ENCODE data around the gene KCTD17.

KCTD17 gene

DNA sequence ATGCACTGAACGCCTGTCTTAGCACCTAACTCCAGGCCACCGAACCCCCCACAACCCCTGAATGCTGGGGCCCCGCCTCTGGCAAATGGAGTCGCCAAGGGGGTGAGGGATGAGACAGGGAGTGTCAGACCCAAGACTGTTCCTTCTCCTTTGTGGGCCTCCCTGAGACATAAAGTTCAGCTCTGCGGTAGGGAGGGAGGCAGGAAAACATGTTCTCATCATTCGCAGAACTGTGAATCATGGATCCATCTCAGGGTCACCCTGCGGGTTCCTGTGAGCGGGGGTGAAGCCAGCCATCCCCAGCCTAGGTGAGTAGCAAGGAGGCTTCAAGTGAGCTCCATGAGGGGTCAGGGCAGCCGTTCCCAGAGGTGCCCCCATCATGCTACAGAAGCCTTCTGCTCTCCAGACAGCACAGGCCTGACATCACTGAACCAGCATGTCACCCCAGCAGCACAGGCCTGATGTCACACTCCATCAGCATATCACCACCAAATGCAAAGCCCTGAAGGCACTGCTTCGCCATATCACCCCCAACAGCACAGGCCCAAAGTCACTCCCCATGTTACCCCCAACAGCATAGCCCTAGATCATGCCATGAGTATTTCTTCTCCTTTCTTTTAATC, 30.8 kb downstream of the KCTD17 start:
- no peak for DNase-seq (ENCODE audit: low read depth in 1 of 2, low spot score in 1 of 2)
- H3K27ac ChIP-seq (replicated peaks) = no peak overlapping the region
- no peak overlapping the region for H3K4me3 ChIP-seq (replicated peaks; ENCODE audit: insufficient read depth, low read length)
- peaks cover 3% of the 10 kb centered on the region for H3K27me3 ChIP-seq (ENCODE audit: insufficient read depth, poor library complexity, severe bottlenecking)
- TF ChIP-seq, protein P1, sequence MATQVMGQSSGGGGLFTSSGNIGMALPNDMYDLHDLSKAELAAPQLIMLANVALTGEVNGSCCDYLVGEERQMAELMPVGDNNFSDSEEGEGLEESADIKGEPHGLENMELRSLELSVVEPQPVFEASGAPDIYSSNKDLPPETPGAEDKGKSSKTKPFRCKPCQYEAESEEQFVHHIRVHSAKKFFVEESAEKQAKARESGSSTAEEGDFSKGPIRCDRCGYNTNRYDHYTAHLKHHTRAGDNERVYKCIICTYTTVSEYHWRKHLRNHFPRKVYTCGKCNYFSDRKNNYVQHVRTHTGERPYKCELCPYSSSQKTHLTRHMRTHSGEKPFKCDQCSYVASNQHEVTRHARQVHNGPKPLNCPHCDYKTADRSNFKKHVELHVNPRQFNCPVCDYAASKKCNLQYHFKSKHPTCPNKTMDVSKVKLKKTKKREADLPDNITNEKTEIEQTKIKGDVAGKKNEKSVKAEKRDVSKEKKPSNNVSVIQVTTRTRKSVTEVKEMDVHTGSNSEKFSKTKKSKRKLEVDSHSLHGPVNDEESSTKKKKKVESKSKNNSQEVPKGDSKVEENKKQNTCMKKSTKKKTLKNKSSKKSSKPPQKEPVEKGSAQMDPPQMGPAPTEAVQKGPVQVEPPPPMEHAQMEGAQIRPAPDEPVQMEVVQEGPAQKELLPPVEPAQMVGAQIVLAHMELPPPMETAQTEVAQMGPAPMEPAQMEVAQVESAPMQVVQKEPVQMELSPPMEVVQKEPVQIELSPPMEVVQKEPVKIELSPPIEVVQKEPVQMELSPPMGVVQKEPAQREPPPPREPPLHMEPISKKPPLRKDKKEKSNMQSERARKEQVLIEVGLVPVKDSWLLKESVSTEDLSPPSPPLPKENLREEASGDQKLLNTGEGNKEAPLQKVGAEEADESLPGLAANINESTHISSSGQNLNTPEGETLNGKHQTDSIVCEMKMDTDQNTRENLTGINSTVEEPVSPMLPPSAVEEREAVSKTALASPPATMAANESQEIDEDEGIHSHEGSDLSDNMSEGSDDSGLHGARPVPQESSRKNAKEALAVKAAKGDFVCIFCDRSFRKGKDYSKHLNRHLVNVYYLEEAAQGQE (IDR thresholded peaks at IDR 0.05; ENCODE audit: insufficient replicate concordance, low read depth) = no peak
- TF ChIP-seq GABPA (IDR thresholded peaks at IDR 0.05; ENCODE audit: low read depth) = no peak
- no peak for TF ChIP-seq POLR2AphosphoS5 (IDR thresholded peaks at IDR 0.05; ENCODE audit: low read depth)
- TF ChIP-seq SPI1 (IDR thresholded peaks at IDR 0.05; ENCODE audit: borderline replicate concordance, low read depth) = no peak
- TF ChIP-seq, protein P2, sequence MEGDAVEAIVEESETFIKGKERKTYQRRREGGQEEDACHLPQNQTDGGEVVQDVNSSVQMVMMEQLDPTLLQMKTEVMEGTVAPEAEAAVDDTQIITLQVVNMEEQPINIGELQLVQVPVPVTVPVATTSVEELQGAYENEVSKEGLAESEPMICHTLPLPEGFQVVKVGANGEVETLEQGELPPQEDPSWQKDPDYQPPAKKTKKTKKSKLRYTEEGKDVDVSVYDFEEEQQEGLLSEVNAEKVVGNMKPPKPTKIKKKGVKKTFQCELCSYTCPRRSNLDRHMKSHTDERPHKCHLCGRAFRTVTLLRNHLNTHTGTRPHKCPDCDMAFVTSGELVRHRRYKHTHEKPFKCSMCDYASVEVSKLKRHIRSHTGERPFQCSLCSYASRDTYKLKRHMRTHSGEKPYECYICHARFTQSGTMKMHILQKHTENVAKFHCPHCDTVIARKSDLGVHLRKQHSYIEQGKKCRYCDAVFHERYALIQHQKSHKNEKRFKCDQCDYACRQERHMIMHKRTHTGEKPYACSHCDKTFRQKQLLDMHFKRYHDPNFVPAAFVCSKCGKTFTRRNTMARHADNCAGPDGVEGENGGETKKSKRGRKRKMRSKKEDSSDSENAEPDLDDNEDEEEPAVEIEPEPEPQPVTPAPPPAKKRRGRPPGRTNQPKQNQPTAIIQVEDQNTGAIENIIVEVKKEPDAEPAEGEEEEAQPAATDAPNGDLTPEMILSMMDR (IDR thresholded peaks at IDR 0.05; ENCODE audit: insufficient read depth, low read length) = no peak

DNA sequence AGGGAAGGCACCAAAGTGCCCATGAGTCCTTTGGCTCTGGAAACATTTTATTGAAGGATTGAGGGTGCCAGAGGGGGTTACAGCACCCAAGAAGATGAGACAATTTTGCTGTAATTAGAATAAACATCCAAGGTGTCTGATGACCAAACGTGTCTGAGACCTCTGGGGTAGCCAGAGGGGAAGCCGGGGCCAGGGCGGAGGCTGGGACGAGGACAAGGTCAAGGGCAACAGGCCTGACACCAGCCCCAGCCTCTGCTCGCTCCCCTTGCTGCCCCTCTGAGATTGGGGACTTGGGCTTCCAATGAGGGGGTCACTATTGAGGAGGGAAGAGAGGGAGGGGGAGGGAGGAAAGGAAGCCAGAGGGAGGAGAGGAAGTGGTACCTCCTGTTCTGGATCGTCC, 32.4 kb downstream of the KCTD17 start:
- DNase-seq (ENCODE audit: low read depth in 1 of 2, low spot score in 1 of 2) = no peak
- no peak overlapping the region for H3K27ac ChIP-seq (replicated peaks)
- H3K27me3 ChIP-seq (ENCODE audit: insufficient read depth, poor library complexity, severe bottlenecking) = peaks cover 3% of the 10 kb centered on the region
- H3K4me3 ChIP-seq (replicated peaks; ENCODE audit: insufficient read depth, low read length) = no peak overlapping the region
- TF ChIP-seq, protein P1 (IDR thresholded peaks at IDR 0.05; ENCODE audit: insufficient replicate concordance, low read depth) = no peak
- TF ChIP-seq, protein P2 (IDR thresholded peaks at IDR 0.05; ENCODE audit: insufficient read depth, low read length) = no peak
- no peak for TF ChIP-seq POLR2AphosphoS5 (IDR thresholded peaks at IDR 0.05; ENCODE audit: low read depth)
- TF ChIP-seq GABPA (IDR thresholded peaks at IDR 0.05; ENCODE audit: low read depth) = no peak
- TF ChIP-seq SPI1 (IDR thresholded peaks at IDR 0.05; ENCODE audit: borderline replicate concordance, low read depth) = no peak

DNA sequence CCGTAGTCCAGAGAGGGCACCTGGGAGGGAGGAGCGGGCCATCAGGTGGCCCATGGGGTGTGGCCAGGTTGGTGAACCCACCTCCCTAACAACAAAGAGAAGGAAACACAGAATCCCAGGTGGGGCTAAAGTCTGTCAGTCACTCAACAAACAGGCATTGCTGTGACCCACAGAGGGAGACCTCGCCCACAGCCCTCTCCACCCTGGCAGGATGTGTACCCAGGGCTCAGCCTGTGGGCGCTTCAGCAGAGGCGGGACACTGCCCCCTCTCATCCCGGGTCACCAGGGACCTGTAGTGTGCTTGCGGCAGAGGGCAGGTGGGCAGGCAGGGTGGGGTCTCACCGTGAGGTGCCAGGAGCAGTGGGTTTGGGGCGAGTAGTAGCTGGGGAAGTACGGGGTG, 32.8 kb downstream of the KCTD17 start:
- Histone ChIP-seq H3K27me3 (ENCODE audit: insufficient read depth, poor library complexity, severe bottlenecking) (peaks cover 3% of the 10 kb centered on the region), H3K27ac (replicated peaks) (no peak overlapping the region), H3K4me3 (replicated peaks; ENCODE audit: insufficient read depth, low read length) (no peak overlapping the region)
- no peak for DNase-seq (ENCODE audit: low read depth in 1 of 2, low spot score in 1 of 2)
- TF ChIP-seq, protein P1 (IDR thresholded peaks at IDR 0.05; ENCODE audit: insufficient replicate concordance, low read depth) = no peak
- TF ChIP-seq POLR2AphosphoS5 (IDR thresholded peaks at IDR 0.05; ENCODE audit: low read depth) (no peak), GABPA (IDR thresholded peaks at IDR 0.05; ENCODE audit: low read depth) (no peak), SPI1 (IDR thresholded peaks at IDR 0.05; ENCODE audit: borderline replicate concordance, low read depth) (no peak)
- TF ChIP-seq, protein P2 (IDR thresholded peaks at IDR 0.05; ENCODE audit: insufficient read depth, low read length) = no peak

Measured in HL-60 (cell line).